Esophagus (tissue), 2 donors: ENCODE results near the gene DRICH1. TPM values are rescaled to one million over a fixed set of nuclear protein-coding genes. Genes with fewer than 3 reads are reported as not detected.
"Not testable (repeated sequence)": the region's sequence is repeated elsewhere in the genome, so short reads cannot be mapped to it uniquely, and the experiment has no call there.

Experiments used
- H3K27ac ChIP-seq, 2 donors: one replicate each; pipeline ENCODE4 v1.5.1; 2013; ENCODE audit warnings: low read depth in 2 of 2, mild to moderate bottlenecking in 2 of 2, inconsistent platforms in 1 of 2, low read length in 1 of 2, moderate library complexity in 1 of 2
- H3K27me3 ChIP-seq, 2 donors: one replicate each; pipeline ENCODE4 v1.6.1; 2013; ENCODE audit warnings: low read length in 2 of 2, control low read depth in 1 of 2, mild to moderate bottlenecking in 1 of 2; ENCODE audit not compliant: insufficient read depth in 2 of 2, control insufficient read depth in 1 of 2
- H3K36me3 ChIP-seq, 2 donors: one replicate each; pipeline ENCODE4 v1.6.1; 2013; ENCODE audit warnings: low read length in 1 of 2; ENCODE audit not compliant: control insufficient read depth in 2 of 2, insufficient read depth in 2 of 2
- H3K4me1 ChIP-seq, 2 donors: one replicate each; pipeline ENCODE4 v1.6.1; 2013; ENCODE audit warnings: low read length in 1 of 2; ENCODE audit not compliant: control insufficient read depth in 2 of 2, insufficient read depth in 2 of 2
- H3K4me3 ChIP-seq, 2 donors: one replicate each; pipeline ENCODE4 v1.5.1; 2013; ENCODE audit warnings: low read length in 2 of 2, mild to moderate bottlenecking in 2 of 2, low read depth in 1 of 2, moderate library complexity in 1 of 2
- H3K9me3 ChIP-seq, 2 donors: one replicate each; pipeline ENCODE4 v1.6.1; 2013; ENCODE audit warnings: mild to moderate bottlenecking in 2 of 2, low read depth in 1 of 2, low read length in 1 of 2, moderate library complexity in 1 of 2; ENCODE audit not compliant: control insufficient read depth in 2 of 2, insufficient read depth in 1 of 2
- WGBS, 2 donors: extraction: QIAGEN DNeasy Blood & Tissue Kit; methylation state at CpG; one replicate each; pipeline ENCODE4 v1.1.7; 2013; 5-methylcytosine and 5-hydroxymethylcytosine counted together
- polyA plus RNA-seq, 2 donors: library from polyadenylated mRNA; stranded (reverse); fragments of 200-250 nt; gene quantifications; one replicate each; pipeline ENCODE4 v1.2.3, GENCODE V29; 2013
- donor health status: healthy with polysubstance abuse.
- donor health status: Bipolar disorder and iron deficiency.

The DRICH1 gene
- polyA plus RNA-seq, 2 donors = 0.15 to 0.57 TPM

- Histone ChIP-seq H3K4me1 (no peaks in the 10 kb centered on the region), H3K36me3 (no peaks in the 10 kb centered on the region), H3K9me3 (no peaks in the 10 kb centered on the region), H3K27ac (no peak overlapping the region), H3K27me3 (no peaks in the 10 kb centered on the region), H3K4me3 (no peak overlapping the region)
- 77 to 82% methylated on average over 8 of the region's 8 CpGs for WGBS, 2 donors
These were observed 27.0 kb downstream of the DRICH1 start for GRCh38 chr22:23604939-23605712.

- no peaks in the 10 kb centered on the region for H3K4me1 ChIP-seq
- no peaks in the 10 kb centered on the region for H3K9me3 ChIP-seq
- no peaks in the 10 kb centered on the region for H3K36me3 ChIP-seq
- H3K4me3 ChIP-seq = no peak overlapping the region
- H3K27ac ChIP-seq = no peak overlapping the region
- 85 to 86% methylated on average over 7 of the region's 7 CpGs for WGBS, 2 donors
- no peaks in the 10 kb centered on the region for H3K27me3 ChIP-seq
These were observed 28.9 kb downstream of the DRICH1 start for GRCh38 chr22:23603266-23603665.

GRCh38 chr22:23598805-23599518 is 33.2 kb downstream of the DRICH1 start:
- Histone ChIP-seq H3K27me3 (no peaks in the 10 kb centered on the region), H3K4me1 (no peaks in the 10 kb centered on the region), H3K27ac (no peak overlapping the region), H3K4me3 (no peak overlapping the region), H3K36me3 (no peaks in the 10 kb centered on the region), H3K9me3 (no peaks in the 10 kb centered on the region)
- 92 to 94% methylated on average over 9 of the region's 9 CpGs for WGBS, 2 donors

GRCh38 chr22:23597576-23598268 is 34.4 kb downstream of the DRICH1 start:
- not testable (repeated sequence) for H3K27me3 ChIP-seq, H3K36me3 ChIP-seq
- WGBS, 2 donors = 69 to 78% methylated on average over 4 to 5 of the region's 7 CpGs

GRCh38 chr22:23595904-23596303 is 36.2 kb downstream of the DRICH1 start:
- not testable (repeated sequence) for H3K4me1 ChIP-seq, H3K27ac ChIP-seq, H3K27me3 ChIP-seq, H3K36me3 ChIP-seq, H3K9me3 ChIP-seq, H3K4me3 ChIP-seq
- WGBS, 2 donors = 52 to 55% methylated on average over 6 of the region's 6 CpGs

More at GRCh38 chr22:23597576-23598268, 34.4 kb downstream of the DRICH1 start:
- H3K4me1 ChIP-seq, H3K9me3 ChIP-seq, H3K27ac ChIP-seq, H3K4me3 ChIP-seq: not testable (repeated sequence)

- Histone ChIP-seq H3K9me3 (no peaks in the 10 kb centered on the region), H3K4me1 (no peaks in the 10 kb centered on the region), H3K36me3 (no peaks in the 10 kb centered on the region), H3K27ac (no peak overlapping the region), H3K27me3 (no peaks in the 10 kb centered on the region), H3K4me3 (no peak overlapping the region)
- WGBS, 2 donors = 86 to 91% methylated on average over 7 of the region's 7 CpGs
These were observed 40.3 kb downstream of the DRICH1 start for GRCh38 chr22:23591846-23592245.

- H3K4me1 ChIP-seq = no peaks in the 10 kb centered on the region
- 44 to 54% methylated on average over 11 of the region's 11 CpGs for WGBS, 2 donors
- H3K27me3 ChIP-seq = no peaks in the 10 kb centered on the region
- H3K27ac ChIP-seq = no peak overlapping the region
- H3K4me3 ChIP-seq = no peak overlapping the region
- no peaks in the 10 kb centered on the region for H3K9me3 ChIP-seq
- no peaks in the 10 kb centered on the region for H3K36me3 ChIP-seq
These were observed 40.8 kb downstream of the DRICH1 start for GRCh38 chr22:23591201-23591791.

GRCh38 chr22:23583836-23584235 is 48.3 kb downstream of the DRICH1 start:
- H3K36me3 ChIP-seq = no peaks in the 10 kb centered on the region
- 77 to 81% methylated on average over 6 of the region's 6 CpGs for WGBS, 2 donors
- no peak overlapping the region for H3K27ac ChIP-seq
- H3K4me3 ChIP-seq = no peak overlapping the region
- no peaks in the 10 kb centered on the region for H3K4me1 ChIP-seq
- H3K27me3 ChIP-seq = no peaks in the 10 kb centered on the region
- no peaks in the 10 kb centered on the region for H3K9me3 ChIP-seq

GRCh38 chr22:23583153-23583552 is 49.0 kb downstream of the DRICH1 start:
- Histone ChIP-seq H3K4me3 (no peak overlapping the region), H3K36me3 (no peaks in the 10 kb centered on the region), H3K9me3 (no peaks in the 10 kb centered on the region), H3K4me1 (no peaks in the 10 kb centered on the region), H3K27ac (no peak overlapping the region), H3K27me3 (no peaks in the 10 kb centered on the region)
- WGBS, 2 donors = 75 to 77% methylated on average over 7 of the region's 7 CpGs
